ENCODE data around the gene SERPINA10.

GRCh38 chr14:94338023-94338422 is 45.0 kb upstream of the SERPINA10 start:
- TF ChIP-seq CTCF (IDR thresholded peaks at IDR 0.05 in 4 of 5, conservative IDR thresholded peaks at IDR 0.05 in 1 of 5) (no peak), POLR2A (IDR thresholded peaks at IDR 0.05) (no peak)
